ENCODE measurements around the gene SEBOX. TPM values are rescaled to one million over a fixed set of nuclear protein-coding genes. Genes with fewer than 3 reads are reported as not detected.

Gene SEBOX
- total and polyA plus RNA-seq, 2 of the 8 experiments (the other 6 are each of a cell fraction or from before 2014, with no cell fraction given) = not detected

DNA sequence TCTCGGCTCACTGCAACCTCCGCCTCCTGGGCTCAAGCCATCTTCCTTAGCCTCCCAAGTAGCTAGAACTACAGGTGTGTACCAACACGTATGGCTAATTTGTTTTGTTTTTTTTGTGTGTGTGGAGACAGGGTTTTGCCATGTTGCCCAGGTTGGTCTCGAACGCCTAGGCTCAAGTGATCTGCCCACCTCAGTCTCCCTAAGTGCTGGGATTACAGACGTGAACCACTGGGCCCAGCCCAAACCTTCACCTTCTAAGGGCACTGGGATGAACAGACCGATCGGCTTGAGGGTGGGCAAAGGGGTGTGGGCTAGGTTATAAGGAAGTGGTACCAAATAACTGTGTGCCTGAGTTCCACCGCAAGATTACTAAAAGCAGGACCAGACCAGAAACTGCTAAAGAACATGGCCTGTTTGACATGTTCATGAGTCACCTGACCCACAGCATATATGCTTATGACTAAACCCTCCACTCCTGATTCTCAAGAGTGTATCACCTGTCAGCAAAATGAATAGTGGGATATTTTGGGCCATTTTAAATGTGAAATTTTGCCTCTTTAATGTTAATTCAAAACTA is 37.9 kb downstream of the SEBOX start (continued):
- TF ChIP-seq CEBPB (IDR thresholded peaks at IDR 0.05; ENCODE audit: low read depth, low read length) (no peak), SIX5 (IDR thresholded peaks at IDR 0.05; ENCODE audit: low read depth, low read length) (no peak), KDM4A (IDR thresholded peaks at IDR 0.05; ENCODE audit: low read depth, low read length, severe bottlenecking) (no peak), GTF2F1 (IDR thresholded peaks at IDR 0.05; ENCODE audit: borderline replicate concordance, low read depth, low read length) (no peak), YY1 (IDR thresholded peaks at IDR 0.05; ENCODE audit: low read depth, low read length) (no peak), TBP (IDR thresholded peaks at IDR 0.05; ENCODE audit: low read depth, low read length) (no peak), RXRA (IDR thresholded peaks at IDR 0.05; ENCODE audit: insufficient read depth, low read depth, low read length) (no peak)
- TF ChIP-seq, protein P1, sequence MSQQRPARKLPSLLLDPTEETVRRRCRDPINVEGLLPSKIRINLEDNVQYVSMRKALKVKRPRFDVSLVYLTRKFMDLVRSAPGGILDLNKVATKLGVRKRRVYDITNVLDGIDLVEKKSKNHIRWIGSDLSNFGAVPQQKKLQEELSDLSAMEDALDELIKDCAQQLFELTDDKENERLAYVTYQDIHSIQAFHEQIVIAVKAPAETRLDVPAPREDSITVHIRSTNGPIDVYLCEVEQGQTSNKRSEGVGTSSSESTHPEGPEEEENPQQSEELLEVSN (IDR thresholded peaks at IDR 0.05) = no peak
